GM18907 (cell line): ENCODE measurements around the gene TBXAS1.

Experiments
- ATAC-seq: cut with Tn5 transposase; IDR thresholded peaks from one replicate; pipeline ENCODE4 v1.9.1; 2021; ENCODE audit warnings: mild to moderate bottlenecking, moderate library complexity; ENCODE audit not compliant: unreplicated experiment

TBXAS1 gene

DNA sequence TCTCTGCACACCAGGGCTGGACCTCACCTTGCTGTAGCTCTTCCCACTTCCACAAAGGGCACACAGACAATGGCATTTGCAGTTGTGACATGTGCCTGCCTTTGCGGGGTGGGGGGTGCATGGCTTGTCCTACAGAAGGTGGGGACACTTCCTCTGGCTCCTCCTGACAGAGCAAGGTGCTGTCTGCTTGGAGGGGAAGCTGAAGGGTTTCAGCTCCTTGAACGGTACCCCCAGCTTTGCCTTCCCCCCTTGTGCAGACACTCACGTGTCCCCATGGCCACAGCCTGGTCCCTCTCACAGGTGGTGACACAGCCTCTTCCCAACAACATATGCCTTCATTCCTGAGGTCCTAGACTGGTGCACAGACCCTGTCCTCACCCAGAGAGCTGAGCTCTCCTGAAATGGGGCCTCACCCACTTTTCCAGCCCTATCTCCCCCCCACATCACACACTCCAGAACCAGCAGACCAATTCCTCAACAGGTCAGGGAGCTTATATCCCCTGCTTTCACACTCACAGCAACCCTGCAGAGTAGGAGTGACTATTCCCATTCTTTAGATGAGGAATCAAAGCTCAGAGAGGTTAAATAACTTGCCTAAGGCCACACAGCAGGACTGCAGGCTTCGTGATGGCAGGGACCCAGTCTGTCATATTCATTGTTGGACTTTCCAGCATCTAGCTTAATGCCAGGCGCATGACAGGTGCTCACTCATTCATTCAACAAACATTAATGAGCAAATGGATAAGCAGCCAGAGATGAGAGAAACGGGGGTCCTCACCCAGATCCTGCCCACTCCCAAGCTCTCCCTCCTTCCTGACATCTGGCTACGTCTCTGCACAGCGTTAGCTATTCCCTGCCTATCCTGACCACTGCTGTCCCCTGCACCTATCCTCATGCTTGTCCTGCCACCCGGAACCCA is 189.3 kb downstream of the TBXAS1 start:
- ATAC-seq: no peak

DNA sequence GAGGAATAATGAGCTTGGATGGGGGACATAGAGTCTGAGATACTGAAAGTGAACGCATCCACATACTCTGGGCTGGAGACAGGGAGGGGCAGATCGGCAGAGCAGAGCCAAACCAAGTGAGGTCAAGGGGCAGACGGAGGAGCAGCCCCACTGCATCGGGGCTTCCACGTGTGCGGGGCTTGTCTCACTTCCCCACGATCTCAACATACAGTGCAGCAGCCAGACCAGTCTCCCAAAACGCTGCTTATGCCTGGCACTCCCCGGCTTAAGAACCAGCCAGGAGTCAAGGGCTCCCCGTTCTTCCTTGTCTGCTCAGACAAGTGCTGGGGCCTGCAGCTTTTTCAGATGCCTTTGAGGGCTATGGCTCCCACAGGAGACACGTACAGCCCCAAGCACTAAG is 190.1 kb downstream of the TBXAS1 start:
- no peak for ATAC-seq

DNA sequence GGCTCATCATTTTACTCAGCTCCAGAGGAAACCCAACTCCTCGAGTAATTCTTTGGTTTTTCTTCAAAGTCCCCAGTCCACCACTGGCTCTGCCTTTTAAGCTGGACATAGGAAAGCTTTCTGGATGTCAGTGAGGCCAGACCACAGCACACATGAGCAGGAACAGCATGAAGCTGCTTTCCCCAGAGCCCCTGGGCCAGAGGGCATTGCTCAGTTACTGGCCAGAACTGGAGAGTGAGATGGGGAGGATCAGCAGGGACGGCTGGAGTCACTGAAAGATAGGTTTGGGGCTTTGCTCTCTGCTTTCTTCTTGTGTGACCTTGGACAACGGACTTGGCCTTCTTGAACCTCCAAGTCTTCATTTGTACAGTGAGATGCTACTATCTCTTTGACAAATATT is 190.5 kb downstream of the TBXAS1 start:
- ATAC-seq: no peak

DNA sequence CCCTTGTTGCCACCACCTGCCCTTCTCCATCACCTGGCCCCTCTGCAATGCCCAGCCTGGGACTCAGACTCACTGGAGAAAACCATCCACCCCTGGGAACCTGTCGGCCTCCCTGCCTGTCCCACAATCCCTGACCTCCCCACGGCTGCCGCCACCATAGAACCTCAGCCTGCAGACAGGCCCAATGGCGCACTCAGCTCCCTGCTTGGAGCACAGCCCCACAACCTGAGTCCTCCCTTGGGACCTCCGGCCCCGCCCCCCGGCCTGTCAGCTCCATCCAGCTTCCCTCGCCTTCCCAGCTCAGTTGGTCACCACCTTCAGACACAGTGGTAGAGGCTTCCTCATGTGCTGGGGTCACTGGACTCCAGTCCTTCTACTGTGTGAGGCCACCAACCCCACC is 192.5 kb downstream of the TBXAS1 start:
- no peak for ATAC-seq

DNA sequence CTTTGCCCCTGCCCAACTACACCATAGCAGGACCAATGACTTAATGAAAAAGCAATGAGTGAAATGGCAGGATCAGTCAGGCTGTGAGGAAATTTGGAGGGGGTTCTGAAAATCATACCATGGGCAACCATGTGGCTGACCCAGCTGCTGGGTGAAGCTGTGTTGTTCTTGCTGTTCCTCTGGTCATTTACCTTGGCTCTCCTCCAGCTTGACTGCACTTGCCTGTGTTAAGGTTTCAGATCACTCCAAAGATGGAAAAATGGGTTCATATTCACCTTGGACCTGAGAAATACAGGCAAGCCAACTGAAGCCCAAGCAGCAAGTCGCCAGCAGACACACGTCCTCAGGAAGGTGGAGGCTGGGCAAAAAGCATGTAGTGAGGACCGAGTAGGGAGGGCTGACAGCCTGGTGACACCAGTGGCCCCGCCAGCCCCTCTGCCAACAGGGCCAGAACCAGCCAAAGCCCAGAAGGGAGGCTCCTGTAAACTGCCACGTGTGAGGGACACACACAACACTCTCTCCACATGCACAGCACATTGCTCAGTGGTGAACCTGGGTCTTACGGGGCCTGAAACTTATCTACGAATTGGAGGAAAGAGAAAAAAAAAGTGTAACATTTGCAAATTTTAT is 193.6 kb downstream of the TBXAS1 start:
- no peak for ATAC-seq

DNA sequence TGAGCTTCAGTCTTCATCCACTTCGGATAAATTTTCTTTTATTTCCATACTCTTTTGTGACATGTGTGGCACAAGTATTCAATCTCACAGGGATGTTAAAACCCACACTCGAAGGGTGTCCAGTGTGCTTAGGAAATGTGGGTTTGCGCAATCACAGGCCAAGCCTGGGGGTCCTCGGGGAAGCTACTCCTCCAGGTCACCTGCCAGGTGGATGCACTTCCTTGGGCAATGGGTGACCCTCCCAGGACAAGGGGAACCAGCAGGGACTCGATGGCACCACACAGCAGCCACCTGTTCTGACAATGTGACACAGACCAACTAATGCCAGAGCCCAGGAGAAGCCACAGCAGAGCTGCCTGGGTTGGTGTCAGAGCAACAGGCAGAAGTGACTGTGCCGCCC is 194.7 kb downstream of the TBXAS1 start:
- no peak for ATAC-seq

DNA sequence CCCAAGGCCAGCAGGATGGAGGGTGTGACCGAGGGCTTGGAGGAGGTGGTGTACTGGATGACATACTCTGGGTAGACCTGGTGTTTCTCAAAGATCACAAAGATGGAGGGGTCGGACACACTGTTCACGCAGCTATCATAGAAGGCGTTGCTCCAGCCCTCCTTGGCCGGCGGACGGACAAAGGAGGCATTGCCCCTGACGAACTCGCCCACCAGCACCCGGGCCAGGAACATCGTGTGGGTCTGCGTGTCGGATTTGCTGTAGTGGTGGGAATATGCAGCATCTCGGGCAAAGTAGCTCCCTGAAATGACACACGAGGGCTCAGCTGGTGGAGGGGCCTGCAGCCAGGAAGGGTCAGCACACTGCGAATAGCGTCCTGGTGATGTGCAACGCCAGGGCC is 195.5 kb downstream of the TBXAS1 start:
- ATAC-seq: no peak

DNA sequence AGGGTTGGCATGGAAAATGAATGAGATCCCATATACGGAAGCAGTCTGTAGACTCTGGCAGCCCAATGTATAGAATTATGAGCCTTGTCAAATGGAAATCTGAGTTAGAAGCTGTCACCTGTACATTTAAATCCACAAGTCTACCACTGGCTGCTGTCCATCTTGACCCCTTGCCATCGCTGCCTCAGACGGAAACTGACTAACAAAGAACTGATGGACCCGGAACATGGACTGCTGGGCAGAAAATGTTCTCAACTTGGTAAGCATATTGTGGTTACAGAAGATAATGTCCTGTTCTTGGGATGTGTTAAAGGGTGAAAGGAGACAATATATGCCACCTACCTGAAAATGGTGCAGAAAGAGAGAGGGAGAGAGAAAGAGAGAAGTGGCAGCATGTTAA is 196.2 kb downstream of the TBXAS1 start:
- ATAC-seq: no peak

DNA sequence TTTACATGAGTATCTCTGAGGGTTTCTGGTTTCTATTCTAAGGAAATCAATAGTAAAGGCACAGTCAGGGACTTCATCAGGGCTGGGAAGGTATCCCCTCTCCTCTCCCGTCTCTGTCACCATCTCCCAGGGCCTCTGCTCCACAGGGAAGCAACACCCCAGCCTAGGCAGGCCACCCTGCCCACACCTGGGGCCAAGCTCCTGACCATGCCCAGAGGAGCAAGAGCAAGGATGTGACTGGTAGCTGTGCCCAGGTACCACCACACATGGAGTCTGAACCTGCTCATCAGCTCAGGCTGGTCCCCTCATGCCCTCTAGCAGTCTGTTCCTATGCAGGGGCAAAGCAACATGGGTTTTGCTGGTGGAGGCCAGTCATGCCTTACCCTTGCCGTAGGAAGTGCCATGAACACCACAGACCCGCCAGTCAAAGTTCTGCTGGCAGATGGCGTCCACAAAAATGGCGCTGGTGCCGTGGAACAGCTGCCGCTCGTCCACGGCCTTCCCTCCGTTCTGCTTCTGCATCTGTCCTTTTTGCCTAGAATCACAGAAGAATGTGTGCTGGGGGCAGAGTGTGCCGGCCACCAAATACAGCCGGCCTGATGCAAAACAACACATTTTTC is 196.9 kb downstream of the TBXAS1 start:
- ATAC-seq: no peak

DNA sequence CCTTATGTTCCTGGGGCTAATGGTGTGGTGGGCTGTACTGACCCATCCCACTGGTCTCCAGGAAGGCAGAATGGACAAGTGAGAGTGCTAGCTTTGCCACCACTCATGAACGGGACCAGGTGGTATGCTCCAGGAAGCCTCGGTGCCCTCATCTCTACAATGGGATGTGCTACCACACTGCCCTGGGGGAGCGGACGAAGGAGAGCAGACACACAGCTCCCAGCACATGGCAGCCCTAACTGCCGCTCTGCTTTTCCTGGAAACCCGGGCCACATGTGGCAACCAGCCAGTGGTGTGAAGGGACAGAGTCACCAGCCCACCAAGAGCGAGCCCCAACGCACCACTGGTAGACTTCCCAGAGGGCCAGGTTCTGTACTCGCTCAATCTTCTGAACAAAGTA is 197.9 kb downstream of the TBXAS1 start:
- ATAC-seq: no peak

DNA sequence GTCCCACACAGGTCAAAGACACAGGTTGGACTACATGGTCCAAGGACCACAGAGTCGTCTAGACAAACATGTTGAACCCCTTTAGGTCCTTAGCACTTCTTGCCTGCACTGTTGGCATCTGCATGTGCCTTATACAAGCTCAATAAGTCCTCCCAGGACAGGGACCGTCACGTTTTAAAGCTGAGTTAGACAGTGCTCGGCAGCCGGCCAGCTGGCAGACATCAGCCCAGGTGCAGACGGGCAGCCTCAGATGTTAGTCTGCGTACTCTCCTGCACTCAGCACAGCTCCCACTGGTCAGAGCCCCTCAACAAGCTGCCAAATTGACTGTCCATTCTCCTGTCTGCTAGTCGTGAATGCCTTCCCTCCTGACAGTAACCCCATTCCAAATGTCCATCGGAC is 198.8 kb downstream of the TBXAS1 start:
- ATAC-seq: no peak

DNA sequence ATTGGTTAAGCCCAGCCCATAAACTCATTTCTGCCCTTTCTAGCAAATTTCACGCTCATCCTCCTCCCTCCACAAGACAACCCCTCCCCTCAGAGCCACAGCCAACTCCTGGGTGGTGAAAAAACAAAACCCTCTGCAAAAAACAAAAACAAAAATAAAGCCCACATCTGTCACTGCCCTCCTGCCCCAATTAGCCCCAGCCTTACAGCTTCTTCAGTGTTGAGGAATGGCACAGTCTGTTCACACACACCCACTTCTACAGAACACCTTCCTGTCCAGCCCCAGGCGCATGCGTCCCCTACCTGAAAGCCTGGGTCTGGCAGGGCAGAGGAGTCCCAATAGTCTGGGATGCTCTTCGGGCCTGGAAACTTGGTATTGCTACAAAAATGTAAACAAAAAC is 199.2 kb downstream of the TBXAS1 start:
- ATAC-seq: no peak

DNA sequence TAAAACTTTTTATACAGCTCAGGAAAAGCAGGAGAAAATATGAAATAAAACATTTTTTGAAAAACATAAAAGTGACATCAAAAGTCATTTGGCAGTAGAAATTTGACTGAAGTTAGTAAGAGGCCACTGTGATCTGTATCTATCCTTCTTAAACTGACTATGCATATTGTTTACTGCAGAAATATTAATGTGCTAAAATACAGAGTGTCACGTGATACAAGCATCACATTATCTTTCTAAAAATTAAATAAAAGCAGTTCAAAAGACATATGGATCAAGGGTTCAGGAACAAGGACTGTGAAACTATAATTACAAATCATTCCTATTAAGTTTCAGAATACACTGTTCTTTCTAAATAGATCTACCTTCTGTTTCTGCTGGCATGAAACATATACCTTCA is 200.0 kb downstream of the TBXAS1 start:
- no peak for ATAC-seq

DNA sequence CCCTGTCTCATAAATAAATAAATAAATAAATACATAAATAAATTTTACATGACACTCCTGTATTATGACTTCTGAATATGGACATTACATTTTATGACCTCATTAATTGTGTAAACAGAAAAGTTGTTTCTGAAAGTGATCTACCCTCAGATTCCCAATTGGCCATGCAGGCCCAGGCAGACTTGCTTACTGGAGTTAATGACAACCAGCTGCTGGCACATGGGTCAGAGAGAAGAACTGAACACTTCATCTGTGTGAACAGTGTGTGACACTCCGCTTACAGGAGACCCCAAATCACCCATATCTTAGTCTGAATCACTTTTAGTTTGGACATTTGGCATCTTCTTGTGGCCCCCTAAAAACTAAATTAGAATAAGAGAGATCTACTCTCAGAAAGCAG is 202.3 kb downstream of the TBXAS1 start:
- ATAC-seq: no peak

DNA sequence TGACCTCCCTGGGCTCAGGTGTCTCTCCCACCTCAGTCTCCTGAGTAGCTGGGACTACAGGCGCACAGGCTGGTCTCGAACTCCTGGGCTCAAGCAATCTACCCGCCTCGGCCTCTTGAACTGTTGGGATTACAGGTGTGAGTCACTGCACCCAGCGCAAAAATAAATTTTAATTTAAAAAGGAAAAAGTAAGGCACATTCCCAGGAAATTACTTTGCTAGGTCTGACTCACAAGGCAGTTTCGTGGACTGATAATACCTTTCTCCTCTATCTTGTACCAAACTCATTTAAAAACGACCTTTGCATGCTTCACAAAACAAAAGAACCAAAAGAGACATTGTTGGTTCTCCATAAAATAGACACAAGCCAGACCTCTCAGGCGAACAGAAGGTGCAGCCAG is 204.0 kb downstream of the TBXAS1 start:
- ATAC-seq: no peak

DNA sequence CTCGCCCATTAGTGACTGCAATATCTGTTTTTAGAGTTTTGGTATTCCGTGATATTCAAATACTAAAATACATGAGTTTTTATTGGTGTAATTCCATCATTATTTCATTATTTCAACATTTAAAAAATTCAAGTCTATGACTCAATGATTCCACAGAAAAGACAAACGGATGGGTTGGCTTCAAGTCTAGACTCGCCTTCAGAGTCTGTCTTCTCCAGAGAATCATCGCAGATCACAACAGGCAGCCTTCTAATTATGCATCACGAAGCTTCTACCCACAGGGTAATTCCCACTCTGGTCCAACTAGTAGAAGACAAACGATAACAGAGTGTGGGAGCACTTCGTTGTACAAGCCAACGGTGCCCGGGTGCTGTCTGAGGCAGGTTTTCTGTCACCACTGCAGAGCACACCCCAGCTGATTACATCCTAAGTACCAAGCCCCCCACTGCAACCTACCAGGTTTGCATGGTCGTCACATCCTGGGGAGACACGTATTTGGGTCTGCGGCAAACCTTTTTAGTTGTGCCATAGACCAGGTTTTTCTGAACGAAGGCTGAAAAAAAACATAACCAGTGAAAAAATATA is 204.8 kb downstream of the TBXAS1 start:
- ATAC-seq: no peak

DNA sequence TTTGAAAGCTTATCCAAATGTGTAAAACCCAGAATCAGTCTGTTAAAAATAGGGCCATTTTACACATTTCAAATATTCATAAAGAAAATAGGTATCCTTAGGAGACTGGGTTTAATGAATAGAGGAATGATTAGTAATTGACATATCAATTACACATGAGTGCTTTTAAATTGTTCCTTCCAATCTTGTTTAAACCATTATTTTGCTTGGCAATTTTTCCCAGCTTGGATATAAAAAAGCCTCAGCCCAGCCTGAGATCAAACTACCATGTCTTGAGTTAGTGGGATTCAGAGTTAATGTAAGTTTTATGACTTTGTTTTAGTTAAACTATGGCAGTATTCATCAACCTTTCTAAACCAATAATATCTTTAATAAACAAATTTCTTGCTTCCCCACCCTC is 205.4 kb downstream of the TBXAS1 start:
- no peak for ATAC-seq

DNA sequence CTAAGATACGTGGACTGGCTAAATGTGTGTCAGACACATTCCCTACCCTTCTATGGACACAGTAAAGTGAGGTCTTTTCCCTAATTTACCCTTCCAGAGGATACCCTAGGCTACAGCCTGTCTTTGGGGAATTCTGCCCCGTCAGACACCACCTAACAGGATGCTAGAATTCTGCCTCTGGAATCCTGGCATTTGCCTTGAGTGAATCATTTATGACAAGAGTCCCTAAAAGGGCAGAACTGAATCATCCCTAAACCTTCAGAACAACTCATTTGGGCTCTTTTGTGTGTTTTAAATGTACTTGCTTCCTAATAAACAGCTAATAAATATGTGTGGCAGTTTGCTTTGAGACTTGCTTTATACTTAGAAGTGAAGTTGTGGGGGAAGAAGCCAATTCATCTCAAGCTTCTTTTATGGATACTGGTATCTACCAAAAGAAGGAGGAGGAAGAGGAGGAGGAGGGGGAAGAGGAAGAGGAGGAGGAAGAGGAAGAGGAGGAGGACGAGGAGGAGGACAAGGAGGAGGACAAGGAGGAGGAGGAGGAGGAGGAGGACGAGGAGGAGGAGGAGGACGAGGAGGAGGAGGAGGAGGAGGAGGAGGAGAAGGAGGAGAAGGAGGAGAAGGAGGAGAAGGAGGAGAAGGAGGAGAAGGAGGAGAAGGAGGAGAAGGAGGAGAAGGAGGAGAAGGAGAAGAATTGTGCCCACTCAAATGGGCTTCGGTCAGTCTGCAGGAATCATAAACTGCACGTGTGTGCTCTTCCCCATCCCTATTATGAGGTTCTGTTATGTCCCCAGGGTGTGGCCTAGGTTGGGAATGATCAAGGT is 206.5 kb downstream of the TBXAS1 start:
- ATAC-seq: no peak

DNA sequence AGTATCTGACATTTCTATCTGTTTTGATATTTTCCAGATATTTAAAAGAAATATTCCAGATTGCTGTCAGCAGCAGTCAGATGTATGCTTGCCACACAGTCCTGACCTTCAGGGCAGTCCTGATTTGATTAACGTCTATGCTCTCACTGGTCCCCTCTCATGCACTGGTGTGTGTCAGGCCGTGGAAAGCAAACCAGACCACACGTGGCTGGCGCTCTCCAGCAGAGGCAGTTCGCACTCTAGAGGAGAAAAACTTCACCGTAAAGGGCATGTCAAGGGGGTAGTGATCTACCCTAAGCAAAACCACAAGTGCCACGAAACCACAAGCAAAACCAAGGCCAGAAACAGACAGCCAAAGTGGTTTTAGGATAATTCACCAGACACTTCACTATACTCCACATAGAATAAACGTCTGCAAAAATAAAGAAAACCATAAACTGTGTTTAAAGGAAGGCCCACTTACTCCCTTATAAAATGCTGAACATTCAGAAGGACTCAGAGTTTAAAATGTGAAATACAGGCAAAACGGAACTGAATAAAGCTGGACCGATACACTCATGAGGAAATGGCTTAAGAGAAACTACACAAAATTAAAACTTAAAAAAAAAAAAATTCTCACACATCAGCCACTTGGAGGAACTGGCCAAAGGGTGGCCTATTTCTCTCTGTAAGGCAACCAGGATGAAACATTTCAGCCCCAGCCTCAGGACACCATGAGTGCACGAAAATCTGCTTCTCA is 207.3 kb downstream of the TBXAS1 start:
- peak; percentile 65 for ATAC-seq

DNA sequence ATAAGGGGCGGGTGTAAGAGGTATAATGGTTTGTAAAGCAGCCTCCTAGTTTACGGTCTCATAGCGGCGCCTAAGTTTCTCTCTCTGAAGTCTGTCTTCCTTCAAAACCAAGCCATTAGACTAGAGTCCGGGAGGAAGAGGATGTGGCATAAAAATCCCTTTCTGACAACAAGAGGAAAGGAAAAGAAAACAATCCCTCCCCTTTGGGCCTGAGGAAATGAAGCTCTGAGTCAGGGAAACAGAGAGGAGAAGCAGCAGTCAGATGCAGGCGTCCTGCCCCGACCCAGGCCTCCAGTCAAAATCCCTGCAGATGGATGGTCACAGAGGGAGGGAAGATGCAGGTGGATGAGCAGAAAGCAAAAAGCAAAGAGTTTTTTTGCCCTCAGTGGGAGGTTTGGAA is 210.0 kb downstream of the TBXAS1 start:
- ATAC-seq: no peak
